Activated T-helper 17 cell treated with anti-CD3 and anti-CD28 coated beads, Interleukin-2, amount 50 U/mL, for 72 hours (primary cell): ENCODE results near the gene MEF2B. TPM values are rescaled to one million over a fixed set of nuclear protein-coding genes. Genes with fewer than 3 reads are reported as not detected.
"Not testable (repeated sequence)": the region's sequence is repeated elsewhere in the genome, so short reads cannot be mapped to it uniquely, and the experiment has no call there.

Source experiments
- ATAC-seq: fragments of 150-1000 bp; cut with Tn5 transposase; replicated peaks from 2 replicates; pipeline ENCODE4 v1.10.0; 2021; ENCODE audit warnings: mild to moderate bottlenecking, moderate library complexity
- H3K27ac Mint-ChIP-seq: one replicate; pipeline ENCODE4 v1.8.0; 2022; ENCODE audit warnings: mixed read lengths
- H3K27me3 Mint-ChIP-seq: one replicate; pipeline ENCODE4 v1.8.0; 2022; ENCODE audit warnings: mixed read lengths
- H3K36me3 Mint-ChIP-seq: one replicate; pipeline ENCODE4 v1.8.0; 2022; ENCODE audit warnings: low read depth, mild to moderate bottlenecking, mixed read lengths
- H3K4me1 Mint-ChIP-seq: one replicate; pipeline ENCODE4 v1.8.0; 2022; ENCODE audit warnings: mixed read lengths
- H3K4me3 Mint-ChIP-seq: one replicate; pipeline ENCODE4 v1.8.0; 2022; ENCODE audit warnings: mild to moderate bottlenecking, mixed read lengths
- H3K9me3 Mint-ChIP-seq: one replicate; pipeline ENCODE4 v1.8.0; 2022; ENCODE audit warnings: mixed read lengths
- total RNA-seq, 2 donors: library from RNA; stranded (reverse); gene quantifications; one replicate each; pipeline ENCODE4 v1.2.3, GENCODE V29; 2022

MEF2B gene
- total RNA-seq, 2 donors from 2014 or later, result 0.17 to 2.0 TPM

DNA sequence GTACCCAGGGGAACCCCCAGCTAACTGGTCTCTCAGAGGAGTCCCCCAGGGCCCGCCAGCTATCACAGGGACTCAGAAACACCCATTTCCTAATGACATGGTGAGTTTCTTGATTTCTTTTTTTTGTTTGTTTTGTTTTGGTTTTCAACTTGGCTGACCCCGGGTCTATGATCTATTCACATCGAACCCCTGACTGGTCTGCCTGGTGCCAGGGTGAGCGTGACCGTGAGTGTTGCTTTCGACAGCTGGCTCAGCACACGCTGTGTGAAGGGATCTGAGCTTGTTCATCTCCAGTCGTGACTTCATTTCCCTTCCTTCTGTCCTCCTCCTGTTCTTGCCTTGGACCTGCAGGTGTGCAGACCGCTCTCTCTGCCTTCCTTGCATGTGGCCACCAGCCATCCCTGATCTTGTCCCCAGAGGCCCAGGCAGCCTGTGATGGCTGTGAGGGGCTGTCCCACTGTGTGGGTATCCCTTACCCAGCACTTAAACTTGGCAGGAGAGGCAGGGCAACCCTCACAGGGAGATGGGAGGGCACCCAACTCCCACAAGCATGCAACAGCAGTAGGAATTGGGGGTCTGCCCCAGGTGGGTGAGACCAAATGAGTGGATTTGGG, 58.0 kb downstream of the MEF2B start:
- no peaks in the 10 kb centered on the region for H3K36me3 Mint-ChIP-seq
- no peaks in the 10 kb centered on the region for H3K9me3 Mint-ChIP-seq
- H3K27me3 Mint-ChIP-seq, result no peaks in the 10 kb centered on the region
- no peak overlapping the region for H3K27ac Mint-ChIP-seq
- H3K4me3 Mint-ChIP-seq, result no peak overlapping the region
- H3K4me1 Mint-ChIP-seq, result no peaks in the 10 kb centered on the region
- ATAC-seq, result no peak

DNA sequence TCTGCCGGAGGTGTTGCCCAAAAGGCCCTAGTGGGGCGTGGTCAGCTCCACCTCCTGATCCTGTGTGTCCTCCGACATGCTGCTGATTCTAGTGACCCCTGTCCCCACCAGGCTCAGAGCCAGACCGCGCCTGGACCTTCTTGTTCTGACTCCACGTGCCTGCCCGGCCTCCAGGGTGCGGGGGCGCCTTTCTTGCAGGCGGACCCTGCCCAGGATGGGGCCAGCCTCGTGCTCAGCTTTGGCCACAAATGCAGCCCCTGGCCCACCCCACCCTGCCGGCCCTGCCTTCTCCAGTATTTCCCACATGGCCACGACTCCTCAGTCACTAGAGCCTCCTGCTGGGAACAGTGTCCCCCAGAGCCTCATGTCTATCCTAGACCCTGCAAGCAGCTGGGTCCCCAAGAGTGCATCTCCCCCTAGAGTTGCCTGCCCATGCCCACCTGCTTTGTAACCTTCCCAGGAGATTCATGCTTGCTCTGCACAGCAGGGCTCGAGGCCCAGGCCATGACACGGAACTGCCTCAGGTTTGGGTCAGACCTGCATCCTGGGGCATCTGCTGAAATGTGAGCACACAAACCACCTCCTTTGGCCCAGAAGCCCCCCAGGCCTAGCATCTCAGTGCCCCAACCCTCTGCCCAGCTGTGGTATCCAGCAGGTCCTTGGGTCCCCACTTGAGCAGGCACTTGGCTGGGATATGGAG, 58.8 kb downstream of the MEF2B start:
- Mint-ChIP-seq H3K9me3 (no peaks in the 10 kb centered on the region), H3K27me3 (no peaks in the 10 kb centered on the region), H3K27ac (no peak overlapping the region), H3K4me1 (no peaks in the 10 kb centered on the region), H3K4me3 (no peak overlapping the region), H3K36me3 (no peaks in the 10 kb centered on the region)
- ATAC-seq, result no peak

DNA sequence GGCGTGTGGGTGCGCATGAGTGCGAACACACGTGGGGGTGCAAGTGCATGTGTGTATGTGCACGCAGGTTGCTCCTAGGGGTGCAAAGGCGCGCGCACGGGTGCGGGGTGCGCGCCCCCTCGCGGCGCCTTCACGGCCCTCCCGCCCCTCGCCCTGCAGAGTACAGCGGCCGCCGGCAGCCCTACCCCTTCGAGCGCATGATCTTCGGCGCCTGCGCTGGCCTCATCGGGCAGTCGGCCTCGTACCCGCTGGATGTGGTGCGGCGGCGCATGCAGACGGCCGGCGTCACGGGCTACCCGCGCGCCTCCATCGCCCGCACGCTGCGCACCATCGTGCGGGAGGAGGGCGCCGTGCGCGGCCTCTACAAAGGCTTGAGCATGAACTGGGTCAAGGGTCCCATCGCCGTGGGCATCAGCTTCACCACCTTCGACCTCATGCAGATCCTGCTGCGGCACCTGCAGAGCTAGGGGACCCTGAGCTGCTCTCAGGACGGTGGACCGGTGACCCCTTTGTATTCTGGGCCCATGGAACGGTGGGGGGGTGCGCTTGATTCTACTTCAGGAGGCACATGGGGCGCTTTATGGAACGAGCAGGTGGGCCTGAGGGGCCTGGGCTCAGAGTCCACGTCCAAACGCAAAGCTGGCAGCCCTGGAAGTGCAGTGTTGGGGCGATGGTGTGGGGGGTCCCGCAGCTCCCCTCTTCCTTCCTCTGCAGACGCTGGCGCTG, 59.5 kb downstream of the MEF2B start:
- no peaks in the 10 kb centered on the region for H3K36me3 Mint-ChIP-seq
- no peak for ATAC-seq

DNA sequence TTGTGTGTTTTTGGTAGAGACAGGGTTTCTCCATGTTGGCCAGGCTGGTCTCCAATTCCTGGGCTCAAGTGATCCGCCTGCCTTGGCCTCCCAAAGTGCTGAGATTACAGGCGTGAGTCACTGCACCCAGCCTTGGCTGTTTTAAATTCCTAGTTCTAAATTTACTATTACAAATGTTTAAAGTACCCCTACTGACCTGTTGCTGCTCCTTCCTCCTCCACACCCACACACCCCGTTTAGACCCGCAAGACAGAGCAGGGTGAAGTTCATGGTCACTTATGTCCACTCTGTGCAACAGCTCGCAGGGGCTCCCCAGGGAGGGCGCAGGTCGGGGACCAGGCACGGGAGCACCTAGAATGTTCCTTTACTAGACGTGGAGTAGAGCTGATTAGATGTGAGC, 60.5 kb downstream of the MEF2B start:
- no peak for ATAC-seq
- H3K27me3 Mint-ChIP-seq, result no peaks in the 10 kb centered on the region
- H3K4me1 Mint-ChIP-seq, result no peaks in the 10 kb centered on the region
- H3K4me3 Mint-ChIP-seq, result no peak overlapping the region
- no peak overlapping the region for H3K27ac Mint-ChIP-seq
- H3K36me3 Mint-ChIP-seq, result no peaks in the 10 kb centered on the region
- H3K9me3 Mint-ChIP-seq, result no peaks in the 10 kb centered on the region

More for the DNA sequence above, 59.5 kb downstream of the MEF2B start:
- Mint-ChIP-seq H3K27ac (no peak overlapping the region), H3K9me3 (no peaks in the 10 kb centered on the region), H3K4me1 (no peaks in the 10 kb centered on the region), H3K27me3 (no peaks in the 10 kb centered on the region), H3K4me3 (no peak overlapping the region)

DNA sequence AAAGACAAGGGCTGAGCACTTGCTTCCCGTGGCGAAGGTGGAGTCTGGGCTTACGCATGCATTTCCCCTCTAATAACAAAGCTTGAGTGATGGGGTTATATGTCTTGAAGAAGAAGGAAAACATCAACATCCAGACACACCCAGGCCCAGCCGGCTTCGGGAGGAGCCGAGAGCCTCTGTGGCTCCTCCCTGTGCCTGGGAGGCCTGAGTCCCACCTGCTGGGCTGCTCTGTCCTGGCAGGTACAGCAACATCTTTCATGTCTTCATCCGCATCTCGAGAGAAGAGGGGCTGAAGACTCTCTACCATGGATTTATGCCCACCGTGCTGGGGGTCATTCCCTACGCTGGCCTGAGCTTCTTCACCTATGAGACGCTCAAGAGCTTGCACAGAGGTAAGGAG, 62.4 kb downstream of the MEF2B start:
- Mint-ChIP-seq H3K4me3 (no peak overlapping the region), H3K9me3 (no peaks in the 10 kb centered on the region), H3K4me1 (no peaks in the 10 kb centered on the region), H3K27ac (no peak overlapping the region), H3K27me3 (no peaks in the 10 kb centered on the region), H3K36me3 (no peaks in the 10 kb centered on the region)
- no peak for ATAC-seq

DNA sequence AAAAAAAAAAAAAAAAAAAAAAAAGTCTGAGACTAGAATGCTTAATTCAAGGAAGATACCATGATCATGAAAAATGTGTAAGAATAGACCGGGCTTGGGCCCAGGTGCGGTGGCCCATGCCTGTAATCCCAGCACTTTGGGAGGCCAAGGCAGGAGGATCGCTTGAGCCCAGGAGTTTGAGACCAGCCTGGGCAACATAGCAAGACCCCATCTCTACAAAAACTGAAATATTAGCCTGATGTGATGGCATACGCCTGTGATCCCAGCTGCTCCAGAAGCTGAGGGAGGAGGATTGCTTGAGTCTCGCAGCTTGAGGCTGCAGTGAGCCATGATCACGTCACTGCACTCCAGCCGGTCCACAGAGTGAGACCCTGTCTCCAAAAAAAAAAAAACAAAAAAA, 63.1 kb downstream of the MEF2B start:
- not testable (repeated sequence) for H3K9me3 Mint-ChIP-seq, H3K4me3 Mint-ChIP-seq, H3K36me3 Mint-ChIP-seq, H3K27ac Mint-ChIP-seq, ATAC-seq, H3K4me1 Mint-ChIP-seq, H3K27me3 Mint-ChIP-seq

DNA sequence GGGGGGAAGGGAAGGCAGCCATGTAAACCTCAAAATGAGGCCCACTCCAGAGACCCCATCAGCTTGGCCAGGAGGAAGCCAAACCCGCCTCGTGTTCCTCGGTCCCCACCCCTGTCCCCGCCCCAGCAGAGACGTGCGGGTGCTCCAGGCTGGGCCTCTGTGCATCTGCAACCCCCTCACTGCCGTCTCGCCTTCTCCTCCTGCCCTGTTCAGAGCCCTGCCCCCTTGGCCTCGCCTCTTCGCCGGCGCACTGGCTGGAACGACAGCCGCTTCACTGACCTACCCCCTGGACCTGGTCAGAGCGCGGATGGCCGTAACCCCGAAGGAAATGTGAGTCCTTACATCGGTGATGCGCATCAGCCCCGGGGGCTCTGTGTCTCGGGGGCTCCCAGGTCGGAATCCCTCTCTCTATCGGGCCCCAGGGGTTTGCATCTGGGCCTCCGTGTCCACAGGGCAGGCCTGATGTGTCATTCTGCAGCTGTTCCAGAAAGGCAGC, 64.0 kb downstream of the MEF2B start:
- Mint-ChIP-seq H3K9me3 (no peaks in the 10 kb centered on the region), H3K27ac (no peak overlapping the region), H3K36me3 (no peaks in the 10 kb centered on the region), H3K4me1 (no peaks in the 10 kb centered on the region), H3K27me3 (no peaks in the 10 kb centered on the region), H3K4me3 (no peak overlapping the region)
- no peak for ATAC-seq

DNA sequence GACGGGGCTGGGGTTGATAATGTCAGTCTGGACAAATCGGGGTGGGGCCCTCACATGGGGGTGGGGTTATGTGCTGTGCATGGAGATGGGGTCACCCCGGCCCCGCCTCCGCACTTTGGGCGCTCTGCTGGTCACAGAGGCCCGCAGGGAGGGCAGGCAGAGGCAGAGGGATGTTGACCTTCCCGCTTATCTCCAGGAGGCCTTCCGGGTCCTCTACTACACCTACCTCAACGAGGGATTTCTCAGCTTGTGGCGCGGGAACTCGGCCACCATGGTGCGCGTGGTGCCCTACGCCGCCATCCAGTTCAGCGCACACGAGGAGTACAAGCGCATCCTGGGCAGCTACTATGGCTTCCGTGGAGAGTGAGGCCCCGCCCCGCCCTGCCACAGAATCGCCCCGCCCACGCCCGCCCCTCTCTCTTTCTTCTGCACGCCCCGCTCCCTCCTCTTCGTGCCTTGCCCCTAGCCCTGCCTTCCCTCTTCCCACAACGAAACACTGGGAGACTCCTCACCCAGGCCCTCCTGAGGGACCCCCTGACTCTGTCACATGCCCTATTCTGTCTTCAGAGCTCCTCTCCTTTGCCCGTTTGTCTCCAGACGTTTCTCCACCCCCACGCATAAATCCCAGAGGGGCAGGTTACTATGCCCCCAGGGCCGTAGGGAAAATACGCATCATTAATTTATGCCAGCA, 64.6 kb downstream of the MEF2B start:
- H3K4me1 Mint-ChIP-seq, result peaks cover 2% of the 10 kb centered on the region
- peaks cover 2% of the 10 kb centered on the region for H3K36me3 Mint-ChIP-seq
- no peak overlapping the region for H3K27ac Mint-ChIP-seq
- no peak overlapping the region for H3K4me3 Mint-ChIP-seq
- H3K27me3 Mint-ChIP-seq, result no peaks in the 10 kb centered on the region
- no peak for ATAC-seq
- no peaks in the 10 kb centered on the region for H3K9me3 Mint-ChIP-seq

DNA sequence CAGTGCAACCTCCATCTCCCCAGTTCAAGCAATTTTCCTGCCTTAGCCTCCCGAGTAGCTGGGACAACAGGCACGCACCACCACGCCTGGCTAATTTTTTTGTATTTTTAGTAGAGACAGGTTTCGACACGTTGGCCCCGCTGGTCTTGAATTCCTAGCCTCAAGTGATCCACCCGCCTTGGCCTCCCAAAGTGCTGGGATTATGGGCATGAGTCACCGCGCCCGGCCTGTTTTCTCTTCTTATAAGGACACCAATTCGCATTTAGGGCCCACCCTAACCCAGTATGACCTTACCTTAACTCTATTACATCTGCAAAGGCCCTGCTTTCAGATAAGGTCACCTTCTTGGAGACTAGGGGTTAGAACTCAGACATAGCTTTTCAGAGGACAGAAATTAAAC, 66.9 kb downstream of the MEF2B start:
- Mint-ChIP-seq H3K27me3 (no peaks in the 10 kb centered on the region), H3K36me3 (peaks cover 6% of the 10 kb centered on the region), H3K4me1 (peaks cover 5% of the 10 kb centered on the region), H3K9me3 (no peaks in the 10 kb centered on the region), H3K4me3 (no peak overlapping the region), H3K27ac (no peak overlapping the region)
- no peak for ATAC-seq

DNA sequence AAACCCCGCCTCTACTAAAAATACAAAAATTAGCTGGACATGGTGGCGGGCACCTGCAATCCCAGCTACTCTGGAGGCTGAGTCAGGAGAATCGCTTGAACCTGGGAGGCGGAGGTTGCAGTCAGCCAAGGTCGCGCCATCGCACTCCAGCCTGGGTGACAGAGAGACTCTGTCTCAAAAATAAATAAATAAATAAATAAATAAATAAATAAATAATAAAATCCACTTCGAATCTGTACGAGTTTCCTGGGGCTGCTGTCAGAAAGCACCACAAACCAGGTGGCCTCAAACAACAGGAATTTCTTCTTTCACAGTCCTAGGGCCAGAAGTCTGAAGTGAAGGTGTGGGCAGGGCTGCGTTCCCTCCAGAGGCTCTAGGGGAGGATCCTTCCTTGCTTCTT, 67.5 kb downstream of the MEF2B start:
- not testable (repeated sequence) for ATAC-seq, H3K27ac Mint-ChIP-seq

DNA sequence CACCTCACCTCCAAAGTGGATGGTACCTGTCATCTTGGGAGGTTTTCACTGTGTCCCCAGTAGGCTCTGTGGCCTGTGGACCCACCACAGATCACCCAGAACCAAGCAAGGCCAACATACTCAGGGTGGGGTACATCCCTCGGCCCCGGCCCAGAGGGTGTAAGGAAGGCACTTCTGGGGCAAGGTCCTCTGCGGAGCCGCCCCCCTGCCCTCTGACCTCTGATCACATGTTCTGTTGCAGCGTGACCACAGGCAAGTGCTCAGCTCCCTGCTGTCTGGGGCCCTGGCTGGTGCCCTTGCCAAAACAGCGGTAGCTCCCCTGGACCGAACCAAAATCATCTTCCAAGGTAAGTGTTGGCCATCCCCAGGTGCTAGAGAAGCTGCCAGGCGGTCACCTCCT, 68.5 kb downstream of the MEF2B start:
- H3K27me3 Mint-ChIP-seq, result no peaks in the 10 kb centered on the region

More for the DNA sequence above, 67.5 kb downstream of the MEF2B start:
- not testable (repeated sequence) for H3K4me1 Mint-ChIP-seq, H3K36me3 Mint-ChIP-seq, H3K9me3 Mint-ChIP-seq, H3K4me3 Mint-ChIP-seq, H3K27me3 Mint-ChIP-seq

DNA sequence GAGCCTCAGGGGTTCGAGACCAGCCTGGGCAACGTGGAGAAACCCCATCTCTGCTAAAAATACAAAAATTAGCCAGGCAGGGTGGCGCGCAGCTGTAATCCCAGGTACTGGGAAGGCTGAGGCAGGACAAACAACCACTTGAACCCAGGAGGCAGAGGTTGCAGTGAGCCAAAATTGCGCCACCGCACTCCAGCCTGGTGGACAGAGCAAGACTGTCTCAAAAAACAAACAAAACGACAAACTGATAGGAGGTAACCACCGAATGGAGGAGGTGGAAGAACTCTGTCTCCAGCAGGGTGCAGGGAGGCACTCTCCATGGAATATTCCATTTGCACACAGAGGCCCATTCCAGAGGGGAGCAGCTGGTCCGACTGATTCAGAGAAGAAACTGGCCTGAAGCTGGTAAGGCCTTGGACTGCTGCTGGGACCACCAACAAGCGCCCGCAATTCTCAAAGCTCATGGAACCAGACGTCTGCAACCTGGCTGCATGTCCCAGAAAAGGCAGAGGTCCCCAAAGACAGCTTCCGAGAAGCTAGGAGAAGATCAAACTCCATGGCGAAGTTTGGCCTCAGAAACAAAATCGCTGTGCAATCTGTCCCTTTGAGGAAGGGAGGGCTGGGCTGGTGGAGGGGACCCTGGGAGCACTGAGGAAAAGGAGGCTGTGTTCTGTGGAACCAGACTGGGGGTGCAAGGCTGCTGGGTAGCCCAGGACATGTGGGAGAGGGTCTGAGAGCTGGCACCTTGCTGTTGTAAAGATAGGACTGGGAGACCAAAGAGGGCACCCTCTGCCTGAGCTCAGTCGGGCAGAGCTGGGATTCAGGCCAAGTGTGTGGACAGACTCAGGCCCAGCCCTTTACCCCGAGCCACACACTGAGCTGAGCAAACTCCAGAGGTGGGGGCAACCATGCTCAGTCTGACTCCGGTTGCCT, 71.1 kb downstream of the MEF2B start:
- Mint-ChIP-seq H3K27ac (no peak overlapping the region), H3K4me1 (peaks cover 5% of the 10 kb centered on the region), H3K36me3 (peaks cover 6% of the 10 kb centered on the region), H3K27me3 (no peaks in the 10 kb centered on the region), H3K4me3 (no peak overlapping the region), H3K9me3 (no peaks in the 10 kb centered on the region)
- no peak for ATAC-seq

More for the DNA sequence above, 68.5 kb downstream of the MEF2B start:
- Mint-ChIP-seq H3K4me3 (no peak overlapping the region), H3K36me3 (peaks cover 6% of the 10 kb centered on the region), H3K27ac (no peak overlapping the region), H3K9me3 (no peaks in the 10 kb centered on the region), H3K4me1 (peaks cover 5% of the 10 kb centered on the region)
- no peak for ATAC-seq

DNA sequence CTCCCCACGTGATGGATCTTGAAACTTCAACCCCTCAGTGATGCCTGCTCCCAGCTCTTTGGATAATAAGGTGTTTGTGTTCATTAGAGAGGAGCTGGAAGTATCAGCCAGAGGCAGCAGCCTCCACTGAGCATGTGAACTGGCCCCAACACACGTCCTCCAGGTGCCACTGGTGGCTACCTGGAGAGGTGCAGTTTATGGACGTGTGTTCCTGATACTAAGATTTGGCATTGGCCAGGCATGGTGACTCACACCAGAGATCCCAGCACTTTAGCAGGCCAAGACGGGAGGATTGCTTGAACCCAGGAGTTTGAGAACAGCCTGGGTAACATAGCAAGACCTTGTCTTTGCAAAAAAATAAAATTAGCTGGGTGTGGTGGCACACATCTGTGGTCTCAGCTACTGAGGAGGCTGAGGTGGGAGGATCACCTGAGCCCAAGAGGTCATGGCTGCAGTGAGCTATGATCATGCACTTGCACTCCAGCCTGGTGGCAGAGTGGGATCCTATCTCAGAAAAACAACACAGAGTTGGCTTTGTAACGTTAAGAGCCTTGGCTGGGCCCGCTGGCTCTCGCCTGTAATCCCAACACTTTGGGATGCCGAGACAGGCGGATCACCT, 71.9 kb downstream of the MEF2B start:
- H3K27ac Mint-ChIP-seq, result no peak overlapping the region

More for the DNA sequence above, 71.9 kb downstream of the MEF2B start:
- no peak for ATAC-seq
- Mint-ChIP-seq H3K27me3 (no peaks in the 10 kb centered on the region), H3K4me3 (no peak overlapping the region), H3K9me3 (no peaks in the 10 kb centered on the region), H3K4me1 (peaks cover 5% of the 10 kb centered on the region), H3K36me3 (peaks cover 6% of the 10 kb centered on the region)
